Activated CD4-positive, alpha-beta T cell treated with anti-CD3 and anti-CD28 coated beads for 24 hours (primary cell): Measurements from ENCODE around the gene FRMD4A.
"Not testable (repeated sequence)": the region's sequence is repeated elsewhere in the genome, so short reads cannot be mapped to it uniquely, and the experiment has no call there.

Experiments
- DNase-seq, 2 donors: peaks; one replicate each; pipeline ENCODE4 v3.0.0-alpha.2; 2020; ENCODE audit warnings: low read depth in 2 of 2

FRMD4A gene

GRCh38 chr10:14240253-14241189 lies 90.2 kb downstream of the FRMD4A start:
- DNase-seq: no peak

GRCh38 chr10:14238659-14239058 lies 92.1 kb downstream of the FRMD4A start:
- not testable (repeated sequence) for DNase-seq

GRCh38 chr10:14236341-14236740 lies 94.4 kb downstream of the FRMD4A start:
- DNase-seq: no peak

- no peak for DNase-seq
These were observed 95.0 kb downstream of the FRMD4A start for GRCh38 chr10:14235566-14236195.

GRCh38 chr10:14233566-14233965 lies 97.2 kb downstream of the FRMD4A start:
- DNase-seq: no peak

- DNase-seq: not testable (repeated sequence)
These were observed 101.9 kb downstream of the FRMD4A start for GRCh38 chr10:14228798-14229197.

- DNase-seq: no peak
These were observed 105.3 kb downstream of the FRMD4A start for GRCh38 chr10:14225379-14225778.

GRCh38 chr10:14220026-14220425 lies 110.7 kb downstream of the FRMD4A start:
- DNase-seq: no peak

- DNase-seq: no peak
These were observed 111.3 kb downstream of the FRMD4A start for GRCh38 chr10:14219411-14219810.

GRCh38 chr10:14215641-14216040 lies 115.1 kb downstream of the FRMD4A start:
- no peak for DNase-seq

GRCh38 chr10:14213703-14214102 lies 117.0 kb downstream of the FRMD4A start:
- not testable (repeated sequence) for DNase-seq

GRCh38 chr10:14211610-14212009 lies 119.1 kb downstream of the FRMD4A start:
- no peak for DNase-seq

- no peak for DNase-seq
These were observed 122.5 kb downstream of the FRMD4A start for GRCh38 chr10:14208231-14208630.

- no peak for DNase-seq
These were observed 125.5 kb downstream of the FRMD4A start for GRCh38 chr10:14205233-14205632.

- peak in 1 of 2 donors; percentile 4 for DNase-seq
These were observed 129.8 kb downstream of the FRMD4A start for GRCh38 chr10:14200698-14201544.

GRCh38 chr10:14199098-14199497 lies 131.6 kb downstream of the FRMD4A start:
- DNase-seq: not testable (repeated sequence)

- DNase-seq: no peak
These were observed 132.6 kb downstream of the FRMD4A start for GRCh38 chr10:14198078-14198477.

- no peak for DNase-seq
These were observed 134.6 kb downstream of the FRMD4A start for GRCh38 chr10:14196113-14196512.

GRCh38 chr10:14195433-14195832 lies 135.3 kb downstream of the FRMD4A start:
- no peak for DNase-seq

- no peak for DNase-seq
These were observed 138.0 kb downstream of the FRMD4A start for GRCh38 chr10:14192746-14193145.

- no peak for DNase-seq
These were observed 138.9 kb downstream of the FRMD4A start for GRCh38 chr10:14191871-14192270.

GRCh38 chr10:14191407-14191806 lies 139.3 kb downstream of the FRMD4A start:
- DNase-seq: no peak
